Peyer's patch (tissue), 4 donors: ENCODE results near the gene LRSAM1.
A peak's percentile ranks its signal among the peaks of the same experiment; 100 is the strongest.

Experiments used
- CTCF ChIP-seq, 6 experiments: fragments of 450-650 bp in 4 of 6; fragments of 200-600 bp in 2 of 6; sonication (generic) in 1 of 6; IDR thresholded peaks; one replicate each; pipeline ENCODE4 v1.5.1; 2017 to 2019; ENCODE audit warnings: antibody characterized with exemption in 6 of 6, mild to moderate bottlenecking in 3 of 6, moderate library complexity in 1 of 6
- POLR2A ChIP-seq, 2 donors: fragments of 450-650 bp; IDR thresholded peaks; one replicate each; pipeline ENCODE4 v1.5.1; 2017; ENCODE audit warnings: antibody characterized with exemption in 2 of 2, mild to moderate bottlenecking in 2 of 2, moderate library complexity in 2 of 2

- TF ChIP-seq CTCF (IDR thresholded peaks at IDR 0.05) (peak in 3 of 6 experiments; percentile 13 to 19 (median 14)), POLR2A (IDR thresholded peaks at IDR 0.05) (no peak)
These were observed 86.5 kb downstream of the LRSAM1 start for GRCh38 chr9:127537792-127538191.
